ENCODE measurements around the gene SNX14.

SNX14 gene

DNA sequence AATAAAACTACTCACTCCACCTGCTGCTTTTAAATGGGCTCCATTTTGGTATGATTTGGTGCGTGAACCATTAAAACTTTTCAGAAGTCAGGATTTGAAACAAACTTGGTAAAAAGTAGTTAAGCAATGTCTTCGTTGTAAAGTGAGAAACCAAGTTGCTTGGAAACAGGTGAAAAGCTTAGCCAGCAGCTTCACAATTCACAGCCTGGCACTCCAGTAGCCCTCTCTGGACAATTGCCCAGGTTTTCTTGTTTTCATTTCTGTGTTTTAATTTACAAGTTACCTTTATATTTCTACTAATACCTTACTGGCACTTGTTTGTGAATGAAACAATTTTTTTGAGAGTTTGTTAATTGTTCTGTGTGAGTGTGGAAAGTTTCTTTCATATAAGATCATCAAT lies 131.0 kb downstream of the SNX14 start:
- no peak for DNase-seq (ENCODE audit: low read depth in 2 of 2)

DNA sequence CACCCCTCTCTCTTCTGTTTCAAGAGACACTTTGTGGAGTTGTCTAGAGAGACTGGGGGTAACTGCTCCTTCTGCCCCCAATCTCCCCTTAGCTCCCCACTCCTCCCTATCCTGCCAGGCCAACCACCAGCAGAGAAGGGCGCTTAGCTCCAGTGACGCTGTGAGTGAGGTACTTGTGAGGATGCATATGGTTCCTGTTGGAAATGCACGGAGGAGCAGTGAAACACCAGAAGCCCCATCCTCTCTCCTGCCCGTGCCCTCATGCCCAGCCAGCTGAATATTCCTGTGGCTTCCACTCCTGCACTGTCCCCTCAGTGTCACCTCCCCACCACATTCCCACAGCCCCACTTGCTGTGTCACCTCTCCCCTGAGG lies 131.9 kb downstream of the SNX14 start:
- no peak for DNase-seq (ENCODE audit: low read depth in 2 of 2)

DNA sequence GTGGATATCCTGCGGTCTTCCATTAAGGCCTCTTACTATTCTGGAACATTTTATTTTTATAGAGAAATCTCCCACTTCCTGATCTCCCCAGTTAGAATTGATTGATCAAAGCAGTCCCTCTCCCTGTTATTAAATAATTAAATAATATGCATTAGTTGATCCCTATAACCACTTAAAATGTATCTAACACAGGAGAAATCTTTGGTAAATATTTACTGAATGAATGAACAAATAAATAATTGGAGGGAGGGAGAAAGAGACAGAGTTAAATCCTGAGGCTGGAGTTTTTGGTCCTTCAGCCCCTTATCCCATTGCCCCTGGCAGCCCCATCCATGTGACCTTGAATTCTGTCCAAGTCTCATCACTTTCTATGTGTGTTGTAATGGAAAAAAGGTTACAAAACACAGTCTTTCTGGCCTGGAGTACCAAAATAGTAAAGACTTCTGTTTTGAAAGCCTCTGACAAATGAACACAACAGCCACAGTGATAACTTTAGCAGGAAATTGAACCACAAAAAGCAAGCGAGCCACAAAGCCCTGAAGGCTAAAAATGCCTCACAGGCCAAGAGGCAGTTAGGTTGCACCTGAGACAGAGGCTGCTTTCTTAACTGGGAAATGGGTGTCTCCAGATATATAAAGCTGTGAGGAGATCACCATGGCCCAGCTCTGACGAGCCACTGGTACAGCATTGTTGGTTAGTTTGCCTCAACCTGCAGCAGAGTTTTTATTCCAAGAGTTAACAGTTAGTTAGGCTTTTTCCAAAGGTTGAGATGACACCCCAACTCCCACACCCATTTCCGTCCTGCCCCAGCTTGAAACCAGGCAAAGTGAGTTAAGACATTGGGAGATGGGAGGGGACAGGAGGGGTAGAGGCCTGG lies 132.5 kb downstream of the SNX14 start:
- peak; percentile 37 to 50 for DNase-seq (ENCODE audit: low read depth in 2 of 2)

DNA sequence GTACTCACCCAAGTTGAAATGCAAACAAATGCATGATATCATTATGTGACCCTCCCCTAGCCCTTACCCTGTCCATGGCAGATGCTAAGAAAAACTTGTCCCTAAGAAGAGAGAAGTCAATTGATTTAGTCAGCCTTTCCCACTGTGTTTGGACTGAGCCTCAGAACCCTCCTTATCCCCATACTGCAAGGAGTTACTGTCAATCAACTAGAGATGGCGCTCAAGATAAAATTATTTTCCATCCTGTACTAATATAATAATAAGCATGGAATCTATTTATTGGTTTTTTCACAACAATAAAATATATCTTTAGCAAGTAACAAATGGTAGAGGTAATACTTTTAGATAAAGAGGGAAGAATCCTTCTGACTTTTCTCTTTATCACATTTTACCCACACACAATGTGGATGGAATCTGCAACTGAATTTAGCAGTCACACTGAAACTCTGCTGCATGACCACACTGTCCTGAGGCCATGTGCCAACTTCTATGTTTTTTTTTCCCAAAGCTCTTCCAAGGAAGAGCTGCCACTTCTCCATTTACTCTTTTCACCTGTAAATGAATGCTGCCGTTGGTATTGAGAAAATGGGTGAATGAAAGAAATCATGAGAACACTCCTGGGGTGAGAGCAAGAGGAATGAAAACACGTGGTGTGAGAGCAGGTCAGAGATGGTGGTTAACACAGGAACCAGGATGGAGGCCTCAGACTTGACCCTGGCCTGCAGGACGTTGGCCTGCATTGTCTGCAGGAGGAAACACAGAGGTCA lies 133.3 kb downstream of the SNX14 start:
- DNase-seq (ENCODE audit: low read depth in 2 of 2): no peak

DNA sequence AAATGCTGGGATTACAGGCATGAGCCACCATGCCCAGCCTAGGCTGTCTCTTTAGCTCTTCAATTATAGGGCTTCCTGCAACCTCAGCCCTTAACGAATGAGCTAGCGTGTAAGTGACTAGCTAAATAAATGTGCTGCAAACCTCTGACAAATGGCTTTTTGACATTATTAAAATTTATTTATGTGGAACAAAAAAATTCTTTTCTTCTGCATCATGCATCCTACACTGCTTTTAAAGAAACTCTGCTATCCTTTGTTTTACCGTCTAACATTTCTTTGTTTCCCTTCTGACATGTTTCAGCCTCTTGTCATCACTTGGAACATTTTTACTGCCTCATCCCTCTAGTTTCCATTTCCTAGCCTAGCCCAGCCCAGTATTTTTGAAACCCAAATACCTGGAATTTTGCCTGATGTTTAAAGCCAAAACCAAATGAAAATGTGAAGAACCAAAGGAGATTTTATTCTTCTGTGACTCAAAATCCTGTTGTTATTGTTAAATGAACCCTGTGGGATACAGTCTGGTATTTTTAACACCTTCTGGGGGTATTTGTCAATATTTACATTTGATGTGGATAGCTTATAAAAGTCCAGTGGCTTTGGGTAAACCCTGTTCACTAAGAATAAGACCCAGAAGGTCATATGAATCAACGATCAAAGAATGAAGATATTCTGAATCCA lies 134.3 kb downstream of the SNX14 start:
- DNase-seq (ENCODE audit: low read depth in 2 of 2): no peak

DNA sequence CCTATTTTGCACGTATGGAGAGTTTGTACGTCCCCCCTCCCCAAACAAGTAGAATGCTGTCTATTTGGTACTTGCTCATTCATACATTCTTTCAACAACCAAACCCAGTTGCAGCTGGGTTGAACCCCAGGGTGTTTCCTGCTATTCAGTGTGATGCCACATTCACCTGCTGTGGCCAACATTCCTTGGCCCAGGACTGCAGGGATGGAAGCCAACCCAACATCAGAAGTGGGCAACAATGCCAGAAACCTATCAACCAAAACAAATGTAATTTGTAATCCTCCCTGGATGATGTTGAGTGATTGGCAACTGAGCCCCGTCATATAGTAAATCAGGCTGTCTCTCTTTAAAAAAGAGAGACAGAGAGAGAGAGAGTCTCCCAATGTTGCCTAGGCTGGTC lies 134.9 kb downstream of the SNX14 start:
- no peak for DNase-seq (ENCODE audit: low read depth in 2 of 2)

DNA sequence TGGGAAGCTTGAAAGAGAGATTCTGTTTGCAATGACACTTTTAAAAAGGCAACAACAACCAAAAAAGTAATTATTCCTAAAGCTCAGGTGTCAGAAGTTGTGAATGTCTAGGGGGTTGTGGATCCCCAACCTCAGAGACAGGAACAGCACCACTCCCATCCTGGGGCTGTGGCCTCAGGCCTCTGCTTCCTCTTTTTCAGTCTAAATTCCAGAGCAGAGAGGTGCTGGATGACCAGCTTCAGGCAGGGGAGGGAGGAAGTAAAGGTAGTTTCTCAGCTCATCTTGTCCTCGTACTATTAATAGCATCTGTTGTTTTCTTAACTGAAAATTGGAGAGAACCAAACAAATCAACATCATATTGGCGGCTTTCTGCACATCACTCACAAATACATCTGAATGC lies 135.5 kb downstream of the SNX14 start:
- DNase-seq (ENCODE audit: low read depth in 2 of 2): no peak

DNA sequence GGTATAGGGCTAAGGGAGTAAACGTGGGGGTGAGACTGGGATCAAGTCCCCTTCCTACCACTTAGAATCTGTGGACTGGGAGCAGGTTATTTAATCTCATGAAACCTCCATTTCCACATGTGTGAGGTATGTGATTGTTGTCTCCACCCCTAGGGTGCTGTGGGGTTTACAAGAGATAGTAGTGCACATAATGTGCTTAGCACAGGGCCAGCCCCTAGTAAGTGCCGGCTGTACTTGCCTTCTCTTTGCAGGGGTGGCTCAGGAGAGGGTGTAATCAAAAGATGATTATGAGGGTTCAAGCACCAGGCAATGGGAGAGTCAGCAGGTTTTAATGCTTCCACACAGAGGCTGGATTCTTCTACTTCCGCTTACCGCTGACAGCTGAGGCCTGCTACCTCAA lies 136.9 kb downstream of the SNX14 start:
- DNase-seq (ENCODE audit: low read depth in 2 of 2): no peak

All from stimulated activated CD8-positive, alpha-beta memory T cell treated with anti-CD3 and anti-CD28 coated beads, Interleukin-15, amount 100 ng/mL, for 48 hours (primary cell).